Activated CD4-positive, alpha-beta T cell treated with anti-CD3 and anti-CD28 coated beads, Interleukin-2, Interleukin-4, amounts not matched to agents 100 ng/mL and 50 ng/mL, durations not matched to agents 16 hours and 8 hours (primary cell): ENCODE measurements around the gene CLEC4M.
"Not testable (repeated sequence)": the region's sequence is repeated elsewhere in the genome, so short reads cannot be mapped to it uniquely, and the experiment has no call there.

Experiments used
- DNase-seq: peaks from one replicate; pipeline ENCODE4 v3.0.0-alpha.2; 2020; ENCODE audit warnings: low spot score

Gene CLEC4M

DNA sequence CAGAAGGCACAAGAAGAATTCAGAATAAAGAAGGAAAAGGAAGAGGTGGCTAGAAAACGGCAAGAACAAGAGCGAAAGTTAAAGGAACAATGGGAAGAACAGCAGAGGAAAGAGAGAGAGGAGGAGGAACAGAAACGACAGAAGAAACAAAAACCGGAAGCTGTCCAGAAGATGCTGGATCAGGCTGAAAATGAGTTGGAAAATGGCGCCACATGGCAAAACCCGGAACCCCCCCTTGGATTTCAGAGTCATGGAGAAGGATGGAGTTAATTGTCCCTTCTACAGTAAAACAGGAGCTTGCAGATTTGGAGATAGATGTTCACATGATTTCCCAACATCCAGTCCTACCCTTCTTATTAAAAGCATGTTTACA, 22.4 kb upstream of the CLEC4M start:
- DNase-seq = no peak

DNA sequence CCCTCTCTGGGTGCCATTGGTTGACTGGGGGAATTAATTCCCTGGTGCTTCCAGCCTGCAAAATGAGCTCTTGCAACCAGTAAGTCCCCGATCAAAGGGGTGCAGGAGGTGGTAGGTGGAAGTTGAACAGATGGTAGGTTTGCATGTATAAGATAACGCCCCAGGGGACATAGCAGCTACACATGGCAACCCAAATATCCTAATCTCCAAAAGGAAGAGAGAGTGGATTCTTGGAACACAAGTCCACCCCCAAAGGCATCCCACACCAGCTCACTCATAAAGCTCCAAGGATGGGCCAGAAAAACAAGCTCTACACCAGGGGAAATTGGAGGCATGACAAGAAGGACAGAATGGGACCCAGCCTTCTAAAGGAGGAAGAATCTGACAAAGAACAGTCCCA, 20.5 kb upstream of the CLEC4M start:
- no peak for DNase-seq

DNA sequence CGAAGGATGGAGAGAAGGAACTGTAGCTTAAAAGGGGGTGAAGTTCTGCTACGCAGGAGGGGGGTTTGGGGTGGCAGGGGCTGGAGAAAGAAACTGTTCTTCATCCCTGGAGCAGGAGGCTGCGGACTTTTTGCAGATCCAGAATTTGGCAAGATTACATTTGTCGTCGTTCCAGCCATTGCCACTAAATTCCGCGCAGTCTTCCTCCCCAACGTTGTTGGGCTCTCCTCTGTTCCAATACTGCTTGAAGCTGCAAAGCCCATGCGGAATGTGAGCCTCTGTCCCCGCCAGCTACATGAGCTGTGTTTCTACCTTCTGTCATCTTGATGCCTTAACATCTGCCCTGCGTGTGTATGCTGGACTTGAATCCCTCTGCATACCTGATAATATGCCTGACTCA, 20.1 kb upstream of the CLEC4M start:
- DNase-seq = no peak

DNA sequence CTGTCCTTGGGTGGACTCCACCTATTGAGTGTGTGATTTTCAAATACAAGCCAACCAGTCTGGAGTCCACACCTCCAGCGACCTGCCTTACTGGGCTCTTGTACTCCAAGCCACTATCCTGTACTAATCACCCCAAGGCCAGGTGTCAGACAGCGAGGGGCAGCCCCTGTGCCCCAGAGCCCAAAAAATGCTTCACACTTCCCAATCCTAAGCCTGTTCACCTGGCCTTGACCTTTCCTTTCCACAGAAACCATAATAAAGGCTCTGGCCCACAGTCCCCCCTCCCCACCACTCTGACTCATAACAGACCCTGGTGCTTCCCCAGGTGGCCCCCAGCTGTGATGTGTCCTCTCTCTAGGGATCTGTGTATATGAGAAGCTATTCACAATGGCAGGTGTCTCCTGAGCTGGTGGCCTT, 19.6 kb upstream of the CLEC4M start:
- no peak for DNase-seq

DNA sequence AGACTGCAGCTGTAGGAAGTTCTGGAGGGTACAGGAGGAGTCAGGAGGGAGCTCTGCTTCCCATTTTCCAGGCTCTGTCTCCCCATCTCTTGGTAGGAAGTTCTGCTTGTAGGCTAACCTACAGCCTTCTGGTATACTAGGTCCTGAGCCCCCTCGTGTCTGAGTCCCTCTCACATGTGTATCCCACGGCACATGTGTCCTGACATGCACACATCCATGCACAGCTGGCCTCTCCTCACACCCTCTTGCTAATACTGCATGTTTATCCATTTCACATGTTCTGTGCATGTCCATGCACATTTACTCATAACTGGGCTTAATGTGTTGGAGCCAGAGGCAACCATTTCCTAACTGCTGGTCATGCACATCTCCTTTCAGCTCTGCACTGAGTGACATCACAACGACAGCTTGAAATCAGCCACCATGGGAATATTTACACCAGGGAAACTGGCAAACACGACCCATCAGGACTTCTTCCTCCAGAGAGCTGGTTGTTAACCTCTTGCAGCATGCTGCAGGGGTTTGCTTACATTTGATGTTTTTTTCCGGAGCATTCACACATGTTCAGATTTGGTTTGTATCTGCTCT, 18.8 kb upstream of the CLEC4M start:
- DNase-seq = no peak

DNA sequence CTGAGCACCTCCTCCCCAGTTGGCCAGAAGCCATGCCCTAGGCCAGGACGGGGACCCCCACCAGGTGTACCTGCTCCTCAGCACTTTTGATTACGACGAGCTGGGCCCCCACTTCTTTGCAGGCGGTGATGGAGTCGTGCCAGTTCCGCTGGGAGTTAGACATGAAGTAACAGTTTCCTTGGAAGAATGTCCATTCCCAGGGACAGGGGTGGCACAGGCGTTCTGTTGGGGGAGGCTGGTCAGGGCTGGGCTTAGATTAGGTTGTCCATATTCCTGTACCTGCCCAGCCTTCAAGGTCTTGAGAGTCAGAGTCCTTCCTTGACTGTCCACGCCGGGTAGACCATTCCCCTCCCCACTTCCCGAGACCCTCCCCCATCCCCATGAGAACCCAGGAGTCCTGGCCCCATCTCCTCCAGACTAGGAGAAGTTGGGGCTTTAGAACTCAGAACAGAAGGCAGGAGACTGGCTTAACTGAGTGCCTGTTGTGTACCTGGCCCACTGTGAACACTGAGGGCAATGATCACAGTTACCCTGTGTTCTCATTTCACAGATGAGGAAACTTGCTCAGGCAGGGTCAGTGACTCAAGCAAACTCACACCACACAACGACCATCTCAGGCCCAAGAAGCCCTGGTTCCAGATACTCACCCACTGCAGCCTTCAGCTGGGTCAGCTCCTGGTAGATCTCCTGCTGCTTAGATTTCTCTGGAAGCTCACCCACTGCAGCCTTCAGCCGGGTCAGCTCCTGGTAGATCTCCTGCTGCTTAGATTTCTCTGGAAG, 18.0 kb upstream of the CLEC4M start:
- no peak for DNase-seq

DNA sequence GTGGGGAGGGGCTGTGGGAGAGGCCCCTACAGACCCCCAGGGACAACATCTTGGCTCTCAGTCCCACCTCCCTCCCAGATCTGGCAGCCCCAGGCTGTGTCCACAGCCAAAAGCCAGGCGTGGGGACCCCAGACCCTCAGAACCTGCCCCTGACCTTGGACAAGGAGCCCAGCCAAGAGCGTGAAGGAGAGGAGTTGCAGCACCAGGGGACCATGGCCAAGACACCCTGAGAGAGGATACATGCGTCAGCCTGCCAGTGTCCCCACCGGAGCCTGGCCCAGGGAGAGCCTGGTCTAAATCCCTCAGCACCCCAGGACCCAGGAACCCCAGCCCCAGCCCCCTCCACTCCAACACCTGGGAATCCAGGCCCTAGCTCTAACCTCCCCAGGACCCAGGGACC, 16.7 kb upstream of the CLEC4M start:
- DNase-seq = not testable (repeated sequence)

DNA sequence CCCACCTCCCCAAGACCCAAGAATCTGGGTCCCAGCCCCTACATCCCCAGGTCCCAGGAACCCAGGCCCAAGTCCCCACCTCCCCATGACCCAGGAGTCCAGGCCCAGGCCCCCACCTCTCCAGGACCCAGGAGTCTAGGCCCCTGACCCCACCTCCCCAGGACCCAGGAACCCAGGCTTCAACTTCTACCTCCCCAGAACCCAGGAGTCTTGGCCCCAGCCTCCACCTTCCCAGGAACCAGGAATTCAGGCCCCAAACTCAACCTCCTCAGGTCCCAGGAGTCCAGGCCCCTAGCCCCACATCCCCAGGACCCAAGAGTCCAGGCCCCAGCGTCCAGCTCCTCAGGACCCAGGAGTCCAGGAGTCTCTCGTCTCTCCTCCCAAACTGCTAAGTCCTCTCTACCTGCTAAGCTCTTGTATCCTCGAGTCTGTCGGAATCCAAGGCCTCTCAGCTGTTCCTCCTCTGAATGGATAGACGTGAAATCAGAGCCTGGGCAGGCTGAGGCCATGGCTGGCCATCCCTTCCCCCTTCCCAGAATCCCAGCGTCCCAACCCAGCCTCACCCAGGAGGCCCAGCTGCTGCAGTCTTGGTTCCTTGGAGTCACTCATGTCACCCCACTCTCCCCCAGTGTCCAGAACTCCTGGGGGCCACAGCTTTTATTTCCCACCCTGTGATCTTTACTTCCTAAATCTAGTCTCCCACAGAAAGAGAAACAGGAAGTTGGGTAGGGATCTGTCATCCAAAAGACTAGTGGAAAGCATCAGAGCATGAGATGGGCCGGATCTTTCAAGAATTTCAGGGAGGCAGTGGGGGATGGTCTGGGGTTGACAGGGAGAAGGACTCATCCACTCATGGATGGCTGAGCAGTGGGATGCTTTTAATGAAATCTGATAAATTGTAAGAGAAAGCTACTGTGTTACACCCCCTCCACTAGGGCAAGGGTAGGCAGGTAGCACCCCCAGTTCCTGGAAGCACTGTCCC, 15.8 kb upstream of the CLEC4M start, which contains the start of gene CD209:
Gene CD209 (minus strand): TSS at position 632 of the 982 bp plus-strand sequence. CDS start 23 bp downstream, at position 609.
- no peak for DNase-seq

DNA sequence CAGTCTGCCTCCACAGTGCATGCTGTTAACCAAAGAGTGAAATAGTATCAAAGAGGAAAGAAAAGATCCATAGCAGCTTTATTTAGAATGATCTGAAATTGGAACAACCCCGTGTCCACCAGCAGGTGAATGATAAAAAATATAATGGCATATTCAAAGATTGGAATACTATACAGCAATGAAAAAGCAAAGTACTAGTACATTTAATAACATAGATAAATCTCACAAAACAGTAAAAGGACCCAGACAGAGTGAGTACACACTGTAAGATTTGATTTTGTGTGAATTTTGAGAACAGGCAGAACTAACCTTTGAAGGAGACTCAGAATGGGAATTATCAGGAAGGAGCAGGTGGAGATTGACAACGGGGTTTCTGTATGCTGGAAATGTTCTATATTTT, 14.9 kb upstream of the CLEC4M start:
- no peak for DNase-seq

DNA sequence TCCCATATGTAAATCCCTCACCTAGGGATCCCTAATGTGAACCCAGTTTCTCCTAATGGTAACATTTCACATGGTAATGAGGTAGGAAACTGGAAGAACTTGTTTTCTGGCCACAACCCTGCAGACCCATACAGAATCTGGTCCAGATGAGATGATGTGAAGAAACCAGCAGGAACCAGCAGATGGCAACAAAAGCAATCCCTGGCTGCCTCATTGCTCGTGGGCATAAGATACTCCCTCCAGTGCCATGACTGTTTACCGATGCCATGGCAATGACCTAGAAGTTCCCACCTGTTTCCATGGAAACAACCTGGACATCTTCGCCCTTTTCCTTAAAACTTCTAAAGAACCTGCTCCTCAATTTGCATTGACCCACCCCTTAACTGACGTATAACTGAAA, 14.3 kb upstream of the CLEC4M start:
- no peak for DNase-seq

DNA sequence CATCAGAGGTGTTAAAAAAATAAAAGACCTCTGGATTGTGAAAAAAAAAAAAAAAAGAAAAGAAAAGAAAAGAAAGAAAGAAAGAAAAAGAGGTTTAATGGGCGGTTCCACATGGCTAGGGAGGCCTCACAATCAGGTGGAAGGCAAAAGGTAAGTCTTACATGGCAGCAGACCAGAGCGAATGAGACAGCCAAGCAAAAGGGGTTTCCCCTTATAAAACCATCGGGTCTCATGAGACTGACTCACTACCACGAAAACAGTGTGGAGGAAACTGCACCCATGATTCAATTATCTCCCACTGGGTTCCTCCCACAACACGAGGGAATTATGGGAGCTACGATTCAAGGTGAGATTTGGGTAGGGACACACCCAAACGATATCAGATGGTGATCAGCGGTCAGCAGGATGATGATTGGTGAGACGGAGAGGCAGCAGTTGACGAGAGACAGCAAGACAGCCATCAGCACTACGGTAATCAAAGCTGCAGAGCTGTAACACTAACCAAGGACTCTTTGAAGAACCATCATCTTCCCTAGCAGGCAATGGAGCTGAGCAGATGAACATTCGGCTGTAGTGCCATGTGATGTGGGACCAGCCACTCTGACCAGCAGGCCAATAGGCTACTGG, 11.8 kb upstream of the CLEC4M start:
- peak; percentile 53 for DNase-seq

DNA sequence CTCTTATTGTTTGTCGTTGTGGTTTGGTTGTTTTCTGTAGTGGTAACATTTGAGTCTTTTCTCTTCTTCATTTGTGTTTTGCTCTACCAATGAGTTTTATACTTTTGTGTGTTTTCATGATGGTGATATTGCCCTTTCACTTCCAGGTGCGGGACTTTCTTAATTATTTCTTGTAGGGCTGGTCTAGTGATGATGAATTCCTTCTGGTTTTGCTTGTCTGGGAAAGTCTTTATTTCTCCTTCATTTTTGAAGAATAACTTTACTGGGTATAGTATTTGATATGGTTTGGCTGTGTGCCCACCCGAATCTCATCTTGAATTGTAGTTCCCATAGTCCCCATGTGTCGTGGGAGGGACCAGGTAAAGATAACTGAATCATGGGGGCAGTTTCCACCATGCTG, 6.8 kb upstream of the CLEC4M start:
- DNase-seq = no peak

DNA sequence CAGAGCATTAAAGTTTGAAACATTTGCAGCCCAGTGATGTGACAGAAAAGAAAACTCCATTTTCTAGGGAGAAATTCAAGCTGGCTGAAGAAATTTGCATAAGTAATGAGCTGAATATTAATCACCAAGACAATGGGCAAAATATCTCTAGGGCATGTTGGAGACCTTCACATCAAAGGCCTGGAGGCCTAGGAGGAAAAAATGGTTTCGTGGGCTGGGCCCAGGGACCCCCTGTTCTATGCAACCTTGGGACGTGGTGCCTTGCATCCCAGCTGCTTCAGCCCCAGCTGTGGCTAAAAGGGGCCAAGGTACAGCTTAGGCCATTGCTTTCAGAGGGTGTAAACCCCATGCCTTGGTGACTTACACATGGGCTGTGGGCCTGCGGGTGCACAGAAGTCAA, 5.7 kb upstream of the CLEC4M start:
- DNase-seq = no peak

DNA sequence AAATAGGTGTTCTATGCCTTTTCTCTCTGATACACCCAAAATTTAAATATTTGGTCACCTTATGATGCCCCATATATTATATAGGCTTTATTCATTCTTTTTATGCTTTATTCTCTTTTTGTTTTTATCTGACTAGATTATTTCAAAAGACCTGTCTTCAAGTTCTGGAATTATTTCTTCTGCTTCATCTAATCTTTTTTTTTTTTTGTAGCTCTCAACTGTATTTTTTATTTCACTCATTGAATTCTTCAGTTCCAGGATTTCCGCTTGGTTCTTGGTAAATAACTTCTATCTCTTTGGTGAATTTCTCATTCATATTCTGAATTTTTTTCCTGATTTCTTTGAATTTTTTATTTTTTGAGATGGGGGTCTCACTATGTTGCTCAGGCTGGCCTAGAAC, 3.9 kb upstream of the CLEC4M start:
- DNase-seq = no peak

DNA sequence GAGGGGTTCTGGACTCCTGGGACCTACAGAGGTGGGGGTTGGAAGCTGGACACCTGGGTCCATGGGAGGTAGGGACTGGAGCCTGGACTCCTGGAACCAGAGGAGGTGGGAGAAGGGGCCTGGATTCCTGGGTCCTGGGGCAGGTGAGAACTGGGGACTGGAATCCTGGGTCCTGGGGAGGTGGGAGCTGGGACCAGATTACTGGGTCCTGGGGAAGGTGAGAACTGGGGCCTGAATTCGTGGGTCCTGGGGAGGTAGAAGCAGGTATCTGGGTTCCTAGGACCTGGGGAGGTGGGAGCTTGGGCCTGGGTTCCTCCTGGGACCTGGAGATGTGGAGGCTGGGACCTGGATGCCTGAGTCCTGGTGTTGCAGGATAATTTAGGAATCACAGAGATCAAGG, 653 bp downstream of the CLEC4M start:
- no peak for DNase-seq

DNA sequence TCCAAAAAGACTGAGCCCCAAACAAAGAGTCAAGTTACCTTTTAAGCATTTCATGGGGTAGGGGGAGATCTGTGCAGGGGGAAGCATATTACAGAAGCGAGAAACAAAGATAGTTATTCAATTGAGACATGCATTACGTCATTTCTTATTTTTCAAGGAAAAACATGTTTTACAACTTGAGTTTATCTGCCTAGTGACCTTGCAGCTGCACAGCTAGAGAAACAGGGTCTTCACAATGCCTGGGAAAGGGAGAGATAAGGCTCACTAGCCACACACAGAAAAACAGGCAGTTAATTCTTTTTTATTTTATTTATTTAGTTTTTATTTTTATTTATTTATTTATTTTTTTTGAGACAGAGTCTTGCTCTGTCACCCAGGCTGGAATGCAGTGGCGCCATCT, 1.1 kb downstream of the CLEC4M start:
- DNase-seq = not testable (repeated sequence)

DNA sequence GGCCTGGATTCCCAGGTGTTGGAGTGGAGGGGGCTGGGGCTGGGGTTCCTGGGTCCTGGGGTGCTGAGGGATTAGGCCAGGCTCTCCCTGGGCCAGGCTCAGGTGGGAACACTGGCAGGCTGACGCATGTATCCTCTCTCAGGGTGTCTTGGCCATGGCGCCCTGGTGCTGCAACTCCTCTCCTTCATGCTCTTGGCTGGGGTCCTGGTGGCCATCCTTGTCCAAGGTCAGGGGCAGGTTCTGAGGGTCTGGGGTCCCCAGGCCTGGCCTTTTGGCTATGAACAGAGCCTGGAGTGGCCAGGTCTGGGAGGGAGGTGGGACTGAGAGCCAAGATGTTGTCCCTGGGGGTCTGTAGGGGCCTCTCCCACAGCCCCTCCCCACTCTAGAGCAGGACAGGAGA, 2.0 kb downstream of the CLEC4M start:
- not testable (repeated sequence) for DNase-seq

DNA sequence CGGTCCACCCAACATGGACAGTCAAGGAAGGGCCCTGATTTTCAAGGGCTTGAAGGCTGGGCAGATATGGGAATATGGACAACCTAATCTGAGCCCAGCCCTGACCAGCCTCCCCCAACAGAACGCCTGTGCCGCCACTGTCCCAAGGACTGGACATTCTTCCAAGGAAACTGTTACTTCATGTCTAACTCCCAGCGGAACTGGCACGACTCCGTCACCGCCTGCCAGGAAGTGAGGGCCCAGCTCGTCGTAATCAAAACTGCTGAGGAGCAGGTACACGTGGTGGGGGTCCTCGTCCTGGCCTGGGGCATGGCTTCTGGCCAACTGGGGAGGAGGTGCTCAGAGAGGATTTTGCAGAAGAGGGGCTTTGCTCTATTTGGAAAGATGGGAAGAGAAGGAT, 3.5 kb downstream of the CLEC4M start:
- no peak for DNase-seq

DNA sequence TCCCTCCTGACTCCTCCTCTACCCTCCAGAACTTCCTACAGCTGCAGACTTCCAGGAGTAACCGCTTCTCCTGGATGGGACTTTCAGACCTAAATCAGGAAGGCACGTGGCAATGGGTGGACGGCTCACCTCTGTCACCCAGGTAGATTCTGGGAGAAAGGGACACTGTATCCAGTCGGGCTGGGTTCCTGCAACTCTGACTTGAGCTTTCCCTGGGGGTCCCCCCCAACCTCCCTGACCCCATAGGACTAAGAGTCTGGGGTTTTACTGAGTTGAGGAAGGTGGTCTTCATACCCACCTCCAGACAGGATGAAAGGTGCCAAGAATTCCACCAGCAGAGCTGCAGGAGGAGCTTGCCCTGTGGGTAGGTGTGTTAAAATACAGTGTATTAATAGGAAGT, 4.4 kb downstream of the CLEC4M start:
- DNase-seq = no peak

DNA sequence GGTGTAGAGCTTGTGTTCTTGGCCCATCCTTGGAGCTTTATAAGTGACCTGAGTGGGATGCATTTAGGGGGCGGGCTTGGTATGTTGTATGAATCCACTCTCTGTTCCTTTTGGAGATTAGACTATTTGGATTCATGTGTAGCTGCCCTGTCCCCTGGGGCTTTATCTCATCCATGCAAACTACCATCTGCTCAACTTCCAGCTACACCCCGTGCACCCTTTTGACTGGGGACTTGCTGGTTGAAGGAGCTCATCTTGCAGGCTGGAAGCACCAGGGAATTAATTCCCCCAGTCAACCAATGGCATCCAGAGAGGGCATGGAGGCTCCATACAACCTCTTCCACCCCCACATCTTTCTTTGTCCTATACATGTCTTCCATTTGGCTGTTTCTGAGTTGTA, 6.1 kb downstream of the CLEC4M start:
- no peak for DNase-seq

DNA sequence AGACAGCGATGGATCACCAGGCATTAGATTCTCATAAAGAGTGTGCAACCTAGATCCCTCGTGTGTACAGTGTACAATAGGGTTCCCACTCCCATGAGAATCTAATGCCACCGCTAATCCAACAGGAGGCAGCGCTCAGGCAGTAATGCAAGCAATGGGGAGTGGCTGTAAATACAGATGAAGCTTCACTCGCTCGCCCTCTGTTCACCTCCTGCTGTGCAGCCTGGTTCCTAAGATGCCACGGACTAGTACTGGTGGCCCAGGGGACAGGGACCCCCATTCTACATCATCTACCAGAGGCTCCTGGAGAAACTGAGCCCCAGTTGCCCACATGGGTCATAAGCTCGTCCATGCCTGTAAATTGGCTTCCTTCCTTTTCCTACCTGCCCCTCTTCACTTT, 8.0 kb downstream of the CLEC4M start:
- no peak for DNase-seq

DNA sequence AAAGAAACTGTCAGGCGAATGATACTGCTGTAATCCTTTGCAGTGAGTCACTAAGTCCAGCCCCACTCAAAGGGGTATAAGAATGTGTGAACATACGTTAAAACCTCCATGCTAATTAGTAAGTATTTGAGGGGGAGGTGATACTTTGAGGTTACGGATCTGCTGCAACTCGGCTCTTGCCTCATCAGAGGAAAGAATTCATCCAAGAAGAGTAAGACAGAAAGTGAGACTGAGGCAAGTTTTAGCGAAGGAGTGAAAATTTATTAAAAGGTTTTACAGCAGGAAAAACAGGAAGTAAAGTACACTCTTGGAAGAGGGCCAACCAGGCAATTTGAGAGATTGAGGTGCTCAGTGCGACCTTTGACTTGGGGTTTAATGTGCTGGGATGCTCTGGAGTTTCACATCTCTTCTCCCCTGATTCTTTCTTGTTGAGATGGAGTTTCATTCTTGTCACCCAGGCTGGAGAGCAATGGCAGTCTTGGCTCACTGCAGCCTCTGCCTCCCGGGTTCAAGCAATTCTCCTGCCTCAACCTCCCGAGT, 9.8 kb downstream of the CLEC4M start:
- DNase-seq = peak; percentile 81
